Measurements from ENCODE around the gene ESRRA. TPM values are rescaled to one million over a fixed set of nuclear protein-coding genes. Genes with fewer than 3 reads are reported as not detected.

The ESRRA gene
- total RNA-seq, 1 experiment from 2014 or later: 56.1 TPM

DNA sequence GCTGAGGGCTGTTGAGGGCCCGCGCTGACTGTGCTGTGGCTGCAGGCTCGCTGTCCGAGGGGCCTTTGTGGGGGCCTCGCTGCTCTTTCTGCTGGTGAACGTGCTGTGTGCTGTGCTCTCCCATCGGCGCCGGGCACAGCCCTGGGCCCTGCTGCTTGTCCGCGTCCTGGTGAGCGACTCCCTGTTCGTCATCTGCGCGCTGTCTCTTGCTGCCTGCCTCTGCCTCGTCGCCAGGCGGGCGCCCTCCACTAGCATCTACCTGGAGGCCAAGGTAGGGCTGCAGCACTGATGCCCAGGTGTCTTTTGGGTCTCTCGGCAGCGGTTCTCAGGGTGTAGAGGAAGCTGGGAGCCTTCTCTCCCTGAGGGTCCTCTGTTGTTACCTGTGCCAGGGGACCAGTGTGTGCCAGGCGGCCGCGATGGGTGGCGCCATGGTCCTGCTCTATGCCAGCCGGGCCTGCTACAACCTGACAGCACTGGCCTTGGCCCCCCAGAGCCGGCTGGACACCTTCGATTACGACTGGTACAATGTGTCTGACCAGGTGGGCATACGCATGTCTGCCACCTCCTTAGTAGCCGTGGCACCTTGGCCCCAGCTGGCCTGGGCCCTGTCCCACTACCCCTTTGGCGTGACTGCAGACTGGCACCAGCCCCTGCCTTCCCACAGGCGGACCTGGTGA is 17.5 kb upstream of the ESRRA start:
- DNase-seq (ENCODE audit: low read depth, low spot score): no peak
- in situ Hi-C loops (cut with HindIII; ENCODE audit: low pct_unique_long_range_greater_than_20kb, low sequenced_read_pairs): no loop called here

DNA sequence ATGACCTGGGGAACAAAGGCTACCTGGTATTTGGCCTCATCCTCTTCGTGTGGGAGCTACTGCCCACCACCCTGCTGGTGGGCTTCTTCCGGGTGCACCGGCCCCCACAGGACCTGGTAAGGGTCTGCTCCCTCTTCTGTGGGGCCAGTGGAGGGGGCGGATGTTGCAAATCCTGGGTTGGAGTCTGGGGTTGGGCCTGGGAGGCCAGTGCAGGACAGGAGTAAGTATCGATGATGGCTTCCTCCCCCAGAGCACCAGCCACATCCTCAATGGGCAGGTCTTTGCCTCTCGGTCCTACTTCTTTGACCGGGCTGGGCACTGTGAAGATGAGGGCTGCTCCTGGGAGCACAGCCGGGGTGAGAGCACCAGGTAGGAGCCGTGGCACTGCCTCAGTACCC is 17.0 kb upstream of the ESRRA start:
- no peak for DNase-seq (ENCODE audit: low read depth, low spot score)
- in situ Hi-C loops (cut with HindIII; ENCODE audit: low pct_unique_long_range_greater_than_20kb, low sequenced_read_pairs): no loop called here

DNA sequence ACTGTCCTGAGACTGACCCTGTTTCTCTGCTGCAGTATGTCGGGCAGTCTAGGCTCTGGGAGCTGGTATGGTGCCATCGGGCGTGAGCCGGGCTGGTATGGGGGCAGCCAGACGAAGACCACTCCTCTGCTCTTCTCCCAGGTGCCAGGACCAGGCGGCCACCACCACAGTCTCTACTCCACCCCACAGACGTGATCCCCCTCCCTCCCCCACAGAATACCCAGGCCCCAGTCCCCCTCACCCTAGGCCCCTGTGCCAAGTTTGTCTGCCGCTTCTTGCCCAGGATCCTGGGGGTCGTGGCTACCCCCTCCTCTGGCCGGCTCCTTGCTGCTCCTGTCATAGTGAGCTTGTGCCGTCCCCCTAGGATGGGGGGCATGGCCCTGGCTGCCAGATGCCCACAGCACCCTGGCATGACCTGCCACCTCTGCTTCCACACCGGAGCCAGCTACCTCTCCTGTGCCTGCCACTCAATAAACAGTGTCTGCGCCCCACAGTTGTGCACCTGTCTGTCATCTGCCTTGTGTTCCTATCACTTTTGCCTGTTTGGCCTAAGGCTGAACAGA is 16.2 kb upstream of the ESRRA start:
- in situ Hi-C loops (cut with HindIII; ENCODE audit: low pct_unique_long_range_greater_than_20kb, low sequenced_read_pairs): no loop called here
- no peak for DNase-seq (ENCODE audit: low read depth, low spot score)

DNA sequence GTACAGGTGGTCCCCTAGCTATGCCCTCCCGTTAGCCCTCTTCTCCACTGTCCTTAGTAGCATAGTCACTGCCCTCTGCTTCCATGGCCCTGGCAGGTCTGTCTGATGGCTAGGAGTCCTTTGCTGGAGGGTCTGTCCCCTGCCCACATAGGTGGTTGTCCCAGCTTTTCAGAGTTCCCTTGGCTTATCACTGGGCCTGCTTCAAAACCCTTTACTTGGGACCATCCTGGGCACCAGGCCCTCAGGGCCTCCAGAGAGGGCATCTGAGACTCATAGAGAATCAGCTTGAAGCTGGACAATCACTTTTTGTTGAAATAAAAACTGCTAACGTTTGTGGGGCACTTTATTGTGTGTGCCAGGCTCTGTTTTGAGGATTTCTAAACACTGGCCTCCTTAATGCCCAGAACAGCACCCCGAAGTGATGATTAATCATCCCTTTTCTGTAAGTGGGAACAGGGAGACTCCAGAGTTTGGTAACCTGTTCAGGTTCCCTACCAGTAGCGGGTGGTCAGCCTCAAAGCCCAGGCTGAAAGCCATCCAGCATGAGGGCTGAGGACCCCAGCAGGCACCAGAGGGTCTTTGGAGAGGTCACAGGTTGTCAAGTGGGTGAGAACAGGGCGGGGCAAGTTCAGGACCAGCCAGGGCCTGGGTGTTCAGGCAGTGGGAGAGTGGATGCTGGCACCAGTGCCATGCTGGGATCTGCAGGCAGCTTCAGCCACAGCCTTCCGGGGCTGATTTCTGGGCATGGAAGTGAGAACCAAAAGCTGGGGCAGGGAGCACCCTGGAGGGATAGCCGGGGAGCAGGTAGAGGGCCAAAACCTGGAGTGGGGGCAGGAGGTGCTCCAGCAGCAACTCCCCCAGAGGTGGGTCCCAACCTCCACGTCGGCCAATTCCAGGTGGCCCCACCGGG is 14.7 kb upstream of the ESRRA start:
- DNase-seq (ENCODE audit: low read depth, low spot score): no peak
- in situ Hi-C loops (cut with HindIII; ENCODE audit: low pct_unique_long_range_greater_than_20kb, low sequenced_read_pairs): no loop called here

- DNase-seq (ENCODE audit: low read depth, low spot score): no peak
- in situ Hi-C loops (cut with HindIII; ENCODE audit: low pct_unique_long_range_greater_than_20kb, low sequenced_read_pairs): no loop called here
These were observed 14.0 kb upstream of the ESRRA start, which contains the start of gene KCNK4 for GRCh38 chr11:64291262-64291751. Gene KCNK4, plus strand, starts transcription at chr11:64291302. Its CDS starts 1,717 bp downstream, at chr11:64293019.

DNA sequence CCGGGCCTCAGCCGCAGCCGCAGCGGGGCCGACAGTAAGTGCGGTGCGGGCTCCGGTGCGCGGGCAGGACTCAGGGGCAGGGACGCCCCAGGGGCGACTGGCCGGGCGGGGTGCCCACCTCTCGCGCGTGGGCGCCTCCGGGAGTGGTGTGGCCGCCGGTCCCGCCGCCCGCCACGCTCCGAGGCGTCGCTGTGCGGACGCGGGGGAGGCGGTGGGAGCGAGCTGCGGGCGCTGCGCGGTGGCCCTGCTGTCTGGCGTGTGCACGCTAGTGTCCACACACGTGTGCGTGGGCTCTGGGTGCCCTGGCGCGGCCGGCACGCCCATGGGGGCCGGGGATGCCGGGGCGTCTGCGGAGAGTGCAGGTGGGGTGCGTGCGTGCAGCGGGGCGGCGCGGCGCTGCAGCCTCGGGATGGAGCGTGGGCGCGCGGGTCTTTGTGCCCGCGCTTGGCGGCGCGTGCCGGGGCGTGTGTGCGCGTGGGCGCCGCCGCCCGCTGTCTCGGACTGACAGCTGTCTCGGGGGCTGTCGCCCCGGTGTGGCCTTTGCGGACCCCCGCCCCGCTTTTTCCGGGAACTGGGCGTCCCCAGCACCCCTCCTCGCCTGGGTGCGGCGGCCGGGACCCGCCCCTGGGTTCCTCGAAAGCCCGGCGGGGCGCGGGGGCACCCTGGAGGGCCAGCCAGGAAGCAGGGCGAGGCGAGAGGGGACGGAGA is 13.4 kb upstream of the ESRRA start:
- in situ Hi-C loops (cut with HindIII; ENCODE audit: low pct_unique_long_range_greater_than_20kb, low sequenced_read_pairs): no loop called here
- no peak for DNase-seq (ENCODE audit: low read depth, low spot score)

- DNase-seq (ENCODE audit: low read depth, low spot score): no peak
- in situ Hi-C loops (cut with HindIII; ENCODE audit: low pct_unique_long_range_greater_than_20kb, low sequenced_read_pairs): no loop called here
These were observed 12.7 kb upstream of the ESRRA start for GRCh38 chr11:64292460-64293254.

GRCh38 chr11:64294774-64295173 is 10.6 kb upstream of the ESRRA start:
- no peak for DNase-seq (ENCODE audit: low read depth, low spot score)
- in situ Hi-C loops (cut with HindIII; ENCODE audit: low pct_unique_long_range_greater_than_20kb, low sequenced_read_pairs): no loop called here

DNA sequence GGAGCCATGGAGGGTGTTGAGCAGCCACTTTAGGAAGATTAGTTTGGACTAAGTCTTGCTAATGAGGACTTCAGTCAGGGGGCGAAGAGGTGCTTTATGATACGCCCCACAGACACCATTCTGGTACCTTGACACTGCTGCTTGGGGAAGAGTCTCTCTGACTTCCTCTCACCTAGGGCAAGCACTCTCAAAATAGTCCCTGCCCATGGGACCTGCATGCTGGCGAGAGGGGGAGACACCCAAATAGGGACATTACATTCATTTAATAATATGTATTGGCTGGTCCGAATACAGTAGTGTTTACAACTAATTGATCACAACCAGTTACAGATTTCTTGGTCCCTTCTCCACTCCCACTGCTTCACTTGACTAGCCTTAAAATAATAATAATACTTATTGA is 9.6 kb upstream of the ESRRA start:
- in situ Hi-C loops (cut with HindIII; ENCODE audit: low pct_unique_long_range_greater_than_20kb, low sequenced_read_pairs): no loop called here
- DNase-seq (ENCODE audit: low read depth, low spot score): no peak

GRCh38 chr11:64296236-64296635 is 9.1 kb upstream of the ESRRA start:
- no peak for DNase-seq (ENCODE audit: low read depth, low spot score)
- in situ Hi-C loops (cut with HindIII; ENCODE audit: low pct_unique_long_range_greater_than_20kb, low sequenced_read_pairs): no loop called here

DNA sequence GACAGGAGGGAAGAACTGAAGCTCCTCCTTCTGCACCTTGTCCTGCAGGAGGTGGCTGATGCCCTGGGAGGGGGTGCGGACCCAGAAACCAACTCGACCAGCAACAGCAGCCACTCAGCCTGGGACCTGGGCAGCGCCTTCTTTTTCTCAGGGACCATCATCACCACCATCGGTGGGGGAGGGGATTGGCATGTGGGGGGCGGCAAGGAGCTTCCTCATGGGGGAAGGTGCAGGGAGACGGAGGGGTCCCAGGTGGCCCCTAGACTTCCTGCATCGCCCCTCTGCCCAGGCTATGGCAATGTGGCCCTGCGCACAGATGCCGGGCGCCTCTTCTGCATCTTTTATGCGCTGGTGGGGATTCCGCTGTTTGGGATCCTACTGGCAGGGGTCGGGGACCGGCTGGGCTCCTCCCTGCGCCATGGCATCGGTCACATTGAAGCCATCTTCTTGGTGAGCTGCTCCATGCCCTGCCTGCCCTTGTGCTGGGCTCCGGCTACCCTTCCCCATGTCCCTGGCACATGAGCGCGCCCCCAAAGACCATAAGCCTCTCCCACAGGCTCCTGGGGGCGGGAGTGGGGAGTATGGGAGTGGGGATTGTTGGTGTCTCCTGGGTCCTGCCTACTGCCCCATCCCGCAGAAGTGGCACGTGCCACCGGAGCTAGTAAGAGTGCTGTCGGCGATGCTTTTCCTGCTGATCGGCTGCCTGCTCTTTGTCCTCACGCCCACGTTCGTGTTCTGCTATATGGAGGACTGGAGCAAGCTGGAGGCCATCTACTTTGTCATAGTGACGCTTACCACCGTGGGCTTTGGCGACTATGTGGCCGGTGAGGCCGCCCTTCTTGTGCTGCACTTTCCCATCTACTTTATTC is 8.3 kb upstream of the ESRRA start:
- in situ Hi-C loops (cut with HindIII; ENCODE audit: low pct_unique_long_range_greater_than_20kb, low sequenced_read_pairs): no loop called here
- no peak for DNase-seq (ENCODE audit: low read depth, low spot score)

GRCh38 chr11:64297699-64298358 is 7.5 kb upstream of the ESRRA start:
- no peak for DNase-seq (ENCODE audit: low read depth, low spot score)
- in situ Hi-C loops (cut with HindIII; ENCODE audit: low pct_unique_long_range_greater_than_20kb, low sequenced_read_pairs): no loop called here

- in situ Hi-C loops (cut with HindIII; ENCODE audit: low pct_unique_long_range_greater_than_20kb, low sequenced_read_pairs): no loop called here
- DNase-seq (ENCODE audit: low read depth, low spot score): no peak
These were observed 6.1 kb upstream of the ESRRA start for GRCh38 chr11:64298966-64299846.

DNA sequence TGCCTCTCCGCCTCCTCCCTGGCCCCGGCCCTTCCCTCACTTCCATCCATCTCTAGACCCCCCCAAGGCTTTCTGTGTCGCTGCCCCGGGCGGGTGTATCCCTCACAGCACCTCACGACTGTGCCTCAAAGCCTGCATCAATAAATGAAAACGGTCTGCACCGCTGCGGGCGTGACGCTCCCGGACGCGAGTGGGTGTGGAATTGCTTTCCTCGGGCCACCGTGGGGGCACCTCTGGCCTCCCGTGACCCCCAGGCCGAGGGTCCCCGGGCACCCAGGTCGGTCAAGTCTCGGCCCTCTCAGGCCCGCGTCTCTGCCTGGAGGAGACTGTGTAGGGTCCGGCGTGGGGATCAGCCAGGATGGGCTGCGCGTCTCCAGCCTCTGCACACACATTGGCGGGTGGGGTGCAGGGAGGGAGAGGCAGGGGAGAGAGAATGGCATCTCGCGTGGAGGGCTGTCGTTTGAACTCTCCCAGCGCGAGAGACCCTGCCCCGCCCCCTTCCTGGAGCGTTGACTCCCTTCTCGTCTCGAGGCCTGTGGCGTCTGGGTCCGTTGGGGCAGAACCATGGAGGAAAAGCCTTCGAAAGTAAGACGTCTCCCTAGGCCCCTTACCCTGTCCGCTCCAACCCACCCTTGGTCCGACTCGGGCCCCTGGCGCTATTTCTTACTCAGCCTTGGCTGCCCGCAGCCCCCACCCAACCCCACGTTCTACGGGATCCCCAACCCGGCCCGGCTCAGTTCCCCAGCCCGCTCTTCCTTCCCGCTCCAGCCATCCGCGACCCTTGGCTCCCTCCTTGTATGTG is 5.3 kb upstream of the ESRRA start, which contains the start of gene CATSPERZ:
TSS of gene CATSPERZ (plus strand) at position 512 of the 802 bp plus-strand sequence. CDS start at position 565, 53 bp downstream.
- in situ Hi-C loops (cut with HindIII; ENCODE audit: low pct_unique_long_range_greater_than_20kb, low sequenced_read_pairs): no loop called here
- DNase-seq (ENCODE audit: low read depth, low spot score): no peak

Data from SK-MEL-5 (cell line).